H9 (cell line): ENCODE measurements around the gene SF3A1. TPM values are rescaled to one million over a fixed set of nuclear protein-coding genes. Genes with fewer than 3 reads are reported as not detected.

Experiments
- DNase-seq: peaks from one replicate; pipeline ENCODE4 v3.0.0-alpha.2; 2017
- H2AFZ ChIP-seq: one replicate; pipeline ENCODE4 v1.6.1; 2013; ENCODE audit warnings: mild to moderate bottlenecking, low read length, control low read depth, moderate library complexity
- H2AK5ac ChIP-seq: 2 replicates; pipeline ENCODE4 v1.6.1; 2013; ENCODE audit warnings: low read length, control low read depth, mixed read lengths; ENCODE audit not compliant: insufficient read length
- H2BK120ac ChIP-seq: one replicate; pipeline ENCODE4 v1.6.1; 2013; ENCODE audit warnings: low read depth, mild to moderate bottlenecking, low read length, control low read depth, inconsistent platforms; ENCODE audit not compliant: poor library complexity, severe bottlenecking
- H2BK12ac ChIP-seq: 2 replicates; pipeline ENCODE4 v1.6.1; 2013; ENCODE audit warnings: low read length, control low read depth, mixed read lengths, low read depth; ENCODE audit not compliant: insufficient read length
- H2BK15ac ChIP-seq: 2 replicates; pipeline ENCODE4 v1.6.1; 2013; ENCODE audit warnings: low read depth, low read length, control low read depth
- H2BK20ac ChIP-seq: one replicate; pipeline ENCODE4 v1.6.1; 2013; ENCODE audit warnings: low read depth, mild to moderate bottlenecking, low read length, control low read depth, inconsistent platforms; ENCODE audit not compliant: poor library complexity, severe bottlenecking
- H2BK5ac ChIP-seq: 2 replicates; pipeline ENCODE4 v1.6.1; 2013; ENCODE audit warnings: low read length, control low read depth, mixed read lengths; ENCODE audit not compliant: insufficient read length
- H3K14ac ChIP-seq: 2 replicates; pipeline ENCODE4 v1.6.1; 2013; ENCODE audit warnings: low read length, control low read depth; ENCODE audit not compliant: insufficient read depth
- H3K18ac ChIP-seq: 2 replicates; pipeline ENCODE4 v1.6.1; 2013; ENCODE audit warnings: low read depth, mild to moderate bottlenecking, mixed read lengths, low read length, control low read depth; ENCODE audit not compliant: insufficient read length
- H3K23ac ChIP-seq: 2 replicates; pipeline ENCODE4 v1.6.1; 2013; ENCODE audit warnings: low read length, control low read depth, mixed read lengths, low read depth; ENCODE audit not compliant: insufficient read length
- H3K23me2 ChIP-seq: 2 replicates; pipeline ENCODE4 v1.6.1; 2013; ENCODE audit warnings: low read depth, mild to moderate bottlenecking, mixed read lengths, low read length, control low read depth; ENCODE audit not compliant: insufficient read length, poor library complexity, severe bottlenecking
- H3K27ac ChIP-seq: 2 replicates; pipeline ENCODE4 v1.5.1; 2013; ENCODE audit warnings: low read length, control low read depth, mixed read lengths, low read depth; ENCODE audit not compliant: insufficient read length
- H3K27me3 ChIP-seq: 2 replicates; pipeline ENCODE4 v1.6.1; 2013; ENCODE audit warnings: low read length, control low read depth, inconsistent platforms; ENCODE audit not compliant: insufficient read depth
- H3K4ac ChIP-seq: 2 replicates; pipeline ENCODE4 v1.6.1; 2013; ENCODE audit warnings: low read depth, mild to moderate bottlenecking, control low read depth, inconsistent platforms, low read length, moderate library complexity
- H3K4me1 ChIP-seq: 2 replicates; pipeline ENCODE4 v1.6.1; 2013; ENCODE audit warnings: low read length, control low read depth, inconsistent platforms; ENCODE audit not compliant: insufficient read depth
- H3K4me2 ChIP-seq: 2 replicates; pipeline ENCODE4 v1.6.1; 2013; ENCODE audit warnings: low read length, control low read depth, mixed read lengths; ENCODE audit not compliant: insufficient read length, insufficient read depth
- H3K56ac ChIP-seq: 2 replicates; pipeline ENCODE4 v1.6.1; 2013; ENCODE audit warnings: low read depth, mild to moderate bottlenecking, mixed read lengths, low read length, control low read depth; ENCODE audit not compliant: insufficient read length
- H3K79me1 ChIP-seq: 2 replicates; pipeline ENCODE4 v1.6.1; 2013; ENCODE audit warnings: low read depth, mild to moderate bottlenecking, moderate library complexity, low read length, control low read depth, inconsistent platforms; ENCODE audit not compliant: insufficient read depth, poor library complexity, severe bottlenecking
- H3K79me2 ChIP-seq: 2 replicates; pipeline ENCODE4 v1.6.1; 2013; ENCODE audit warnings: low read length, control low read depth, inconsistent platforms; ENCODE audit not compliant: insufficient read depth
- H3K9ac ChIP-seq: 2 replicates; pipeline ENCODE4 v1.6.1; 2013; ENCODE audit warnings: low read length, control low read depth, mixed read lengths; ENCODE audit not compliant: insufficient read length; ENCODE audit errors: extremely low read depth
- H3K9me3 ChIP-seq: one replicate; pipeline ENCODE4 v1.6.1; 2013; ENCODE audit warnings: low read depth, low read length, inconsistent platforms; ENCODE audit not compliant: control insufficient read depth
- H3T11ph ChIP-seq: one replicate; pipeline ENCODE4 v1.6.1; 2013; ENCODE audit warnings: mild to moderate bottlenecking, low read length, control low read depth, inconsistent platforms
- H4K20me1 ChIP-seq: one replicate; pipeline ENCODE4 v1.6.1; 2013; ENCODE audit not compliant: control insufficient read depth, insufficient read length, insufficient read depth
- H4K5ac ChIP-seq: 2 replicates; pipeline ENCODE4 v1.6.1; 2013; ENCODE audit warnings: low read depth, mild to moderate bottlenecking, mixed read lengths, low read length, control low read depth; ENCODE audit not compliant: insufficient read length
- H4K8ac ChIP-seq: replicated peaks from 2 replicates; pipeline ENCODE4 v1.6.1; 2013; ENCODE audit warnings: low read length, control low read depth, mixed read lengths, low read depth; ENCODE audit not compliant: insufficient read length
- H4K91ac ChIP-seq: 2 replicates; pipeline ENCODE4 v1.6.1; 2013; ENCODE audit warnings: low read depth, mild to moderate bottlenecking, moderate library complexity, mixed read lengths, low read length, control low read depth; ENCODE audit not compliant: insufficient read length
- H3K27ac Mint-ChIP-seq, 3 experiments: 2 replicates in 2 of 3; 3 replicates in 1 of 3; pipeline ENCODE4 v1.8.0; 2020 to 2021; ENCODE audit warnings: mixed read lengths in 3 of 3, mild to moderate bottlenecking in 1 of 3, moderate library complexity in 1 of 3
- H3K27me3 Mint-ChIP-seq: 2 replicates; pipeline ENCODE4 v1.8.0; 2021; ENCODE audit warnings: low read depth, mild to moderate bottlenecking, moderate library complexity, mixed read lengths
- H3K36me3 Mint-ChIP-seq, 3 experiments: 2 replicates in 2 of 3; 3 replicates in 1 of 3; pipeline ENCODE4 v1.8.0; 2020 to 2021; ENCODE audit warnings: low read depth in 3 of 3, mixed read lengths in 3 of 3; ENCODE audit not compliant: insufficient read depth in 1 of 3
- H3K4me1 Mint-ChIP-seq, 2 experiments: 2 replicates each; pipeline ENCODE4 v1.8.0; 2020; ENCODE audit warnings: mixed read lengths in 2 of 2
- H3K4me3 Mint-ChIP-seq, 2 experiments: 2 replicates in 1 of 2; 3 replicates in 1 of 2; pipeline ENCODE4 v1.8.0; 2020 to 2021; ENCODE audit warnings: mild to moderate bottlenecking in 2 of 2, mixed read lengths in 2 of 2, moderate library complexity in 1 of 2
- H3K9me3 Mint-ChIP-seq, 2 experiments: 2 replicates in 1 of 2; 3 replicates in 1 of 2; pipeline ENCODE4 v1.8.0; 2020; ENCODE audit warnings: mild to moderate bottlenecking in 2 of 2, mixed read lengths in 2 of 2, moderate library complexity in 1 of 2
- WGBS: extraction: QIAGEN DNeasy Blood & Tissue Kit; methylation state at CpG from one replicate; pipeline ENCODE4 v1.1.7; 2013; ENCODE audit warnings: missing lambda C conversion rate, low lambda C conversion rate, mixed read lengths; ENCODE audit not compliant: insufficient read length; ENCODE audit errors: extremely low coverage; 5-methylcytosine and 5-hydroxymethylcytosine counted together
- total RNA-seq: library from RNA; stranded (reverse); gene quantifications from 2 replicates; pipeline ENCODE4 v1.2.1, GENCODE V29; 2021
- TF ChIP-seq, protein P1 (sequence below): fragments of 200-600 bp; sonication (generic); conservative IDR thresholded peaks from 3 replicates; pipeline ENCODE4 v1.8.0; 2021; ENCODE audit warnings: antibody characterized with exemption, mild to moderate bottlenecking

Gene SF3A1
- total RNA-seq, 1 experiment from 2014 or later = 225 TPM

DNA sequence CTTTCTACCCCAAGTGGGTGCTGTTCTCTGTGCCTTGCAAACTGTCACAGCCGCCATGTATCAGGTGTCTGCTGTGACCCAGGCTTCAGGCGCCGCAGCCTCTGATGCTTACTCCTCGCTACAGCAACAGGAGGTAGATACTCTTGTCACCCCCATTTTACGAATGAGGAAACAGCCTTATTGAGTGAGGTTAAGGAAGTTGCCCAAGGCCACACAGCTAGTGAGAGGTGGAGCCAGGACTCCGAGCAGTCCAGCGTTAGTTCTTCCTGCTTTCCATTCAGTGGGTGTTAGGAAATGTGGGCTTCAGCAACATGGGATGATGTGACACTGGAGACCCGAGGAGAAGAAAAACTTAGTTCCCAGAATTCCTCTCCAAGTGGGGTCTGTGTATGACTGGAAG is 16.2 kb upstream of the SF3A1 start:
- no peak overlapping the region for H3K4me3 Mint-ChIP-seq
- Histone ChIP-seq H3K9me3 (no peaks in the 10 kb centered on the region), H2BK15ac (no peak overlapping the region), H2BK120ac (no peak overlapping the region), H2AK5ac (no peak overlapping the region), H4K5ac (no peak overlapping the region), H3T11ph (no peak overlapping the region), H2BK12ac (no peak overlapping the region), H2AFZ (no peak overlapping the region), H3K9ac (no peak overlapping the region), H3K56ac (no peak overlapping the region), H2BK5ac (no peak overlapping the region), H3K23ac (no peak overlapping the region), H3K14ac (no peak overlapping the region; the same call in 1 of the 2 replicates), H4K91ac (no peak overlapping the region), H3K23me2 (no peaks in the 10 kb centered on the region), H3K4ac (no peak overlapping the region), H3K27ac (no peak overlapping the region), H3K4me2 (no peak overlapping the region), H4K8ac (no peak overlapping the region), H3K79me2 (no peaks in the 10 kb centered on the region), H2BK20ac (no peak overlapping the region), H3K27me3 (no peaks in the 10 kb centered on the region), H3K18ac (no peak overlapping the region), H4K20me1 (no peaks in the 10 kb centered on the region), H3K79me1 (no peaks in the 10 kb centered on the region), H3K4me1 (no peaks in the 10 kb centered on the region)
- WGBS = no CpG with 5 or more reads among the region's 8 CpGs
- DNase-seq = no peak
- TF ChIP-seq, protein P1, sequence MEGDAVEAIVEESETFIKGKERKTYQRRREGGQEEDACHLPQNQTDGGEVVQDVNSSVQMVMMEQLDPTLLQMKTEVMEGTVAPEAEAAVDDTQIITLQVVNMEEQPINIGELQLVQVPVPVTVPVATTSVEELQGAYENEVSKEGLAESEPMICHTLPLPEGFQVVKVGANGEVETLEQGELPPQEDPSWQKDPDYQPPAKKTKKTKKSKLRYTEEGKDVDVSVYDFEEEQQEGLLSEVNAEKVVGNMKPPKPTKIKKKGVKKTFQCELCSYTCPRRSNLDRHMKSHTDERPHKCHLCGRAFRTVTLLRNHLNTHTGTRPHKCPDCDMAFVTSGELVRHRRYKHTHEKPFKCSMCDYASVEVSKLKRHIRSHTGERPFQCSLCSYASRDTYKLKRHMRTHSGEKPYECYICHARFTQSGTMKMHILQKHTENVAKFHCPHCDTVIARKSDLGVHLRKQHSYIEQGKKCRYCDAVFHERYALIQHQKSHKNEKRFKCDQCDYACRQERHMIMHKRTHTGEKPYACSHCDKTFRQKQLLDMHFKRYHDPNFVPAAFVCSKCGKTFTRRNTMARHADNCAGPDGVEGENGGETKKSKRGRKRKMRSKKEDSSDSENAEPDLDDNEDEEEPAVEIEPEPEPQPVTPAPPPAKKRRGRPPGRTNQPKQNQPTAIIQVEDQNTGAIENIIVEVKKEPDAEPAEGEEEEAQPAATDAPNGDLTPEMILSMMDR = no peak
- peaks cover 6% of the 10 kb centered on the region in 2 experiments; a peak in 1 of 4 replicates for H3K4me1 Mint-ChIP-seq
- H3K9me3 Mint-ChIP-seq = no peaks in the 10 kb centered on the region
- no peaks in the 10 kb centered on the region; the same call in none of the 2 replicates for H3K27me3 Mint-ChIP-seq
- peaks cover 0 to 8% (median 7%) of the 10 kb centered on the region in 3 experiments; a peak in 5 of 7 replicates for H3K36me3 Mint-ChIP-seq
- H3K27ac Mint-ChIP-seq = peak overlapping the region in 1 of 3 experiments; percentile 51; a peak in 2 of 7 replicates
